DOHH2 (cell line): ENCODE results near the gene ST3GAL3.

Experiments used
- H3F3A ChIP-seq: fragments of 200-600 bp; sonication (generic), shearing (Covaris generic); 2 replicates; pipeline ENCODE4 v1.6.0; 2016; ENCODE audit warnings: antibody characterized with exemption, mild to moderate bottlenecking; ENCODE audit not compliant: control insufficient read depth, insufficient read depth
- H3K27ac ChIP-seq: fragments of 200-600 bp; sonication (generic); 2 replicates; pipeline ENCODE4 v1.5.1; 2014; ENCODE audit warnings: low read depth, mild to moderate bottlenecking, low read length, moderate library complexity
- H3K27me3 ChIP-seq: fragments of 200-600 bp; sonication (generic); 2 replicates; pipeline ENCODE4 v1.6.1; 2014; ENCODE audit warnings: mild to moderate bottlenecking, low read length, mixed read lengths; ENCODE audit not compliant: control insufficient read depth
- H3K36me3 ChIP-seq: fragments of 200-600 bp; sonication (generic); 2 replicates; pipeline ENCODE4 v1.6.1; 2014; ENCODE audit warnings: mild to moderate bottlenecking, low read length, moderate library complexity, mixed read lengths; ENCODE audit not compliant: control insufficient read depth
- H3K4me1 ChIP-seq: fragments of 200-600 bp; sonication (generic); 2 replicates; pipeline ENCODE4 v1.6.1; 2014; ENCODE audit warnings: mild to moderate bottlenecking, low read length, mixed read lengths; ENCODE audit not compliant: control insufficient read depth
- H3K4me2 ChIP-seq: fragments of 200-600 bp; sonication (generic); 2 replicates; pipeline ENCODE4 v1.6.0; 2014; ENCODE audit warnings: mild to moderate bottlenecking, low read length, moderate library complexity
- H3K4me3 ChIP-seq: fragments of 200-600 bp; sonication (generic); 2 replicates; pipeline ENCODE4 v1.5.1; 2014; ENCODE audit warnings: mild to moderate bottlenecking, low read length, mixed read lengths
- H3K79me2 ChIP-seq: fragments of 200-600 bp; sonication (generic); 2 replicates; pipeline ENCODE4 v1.6.1; 2014; ENCODE audit warnings: mild to moderate bottlenecking, low read length, mixed read lengths; ENCODE audit not compliant: control insufficient read depth
- H3K9me2 ChIP-seq: fragments of 200-600 bp; sonication (generic); replicated peaks from 2 replicates; pipeline ENCODE4 v1.6.1; 2014; ENCODE audit warnings: mild to moderate bottlenecking, low read length, mixed read lengths; ENCODE audit not compliant: control insufficient read depth
- H3K9me3 ChIP-seq: fragments of 200-600 bp; sonication (generic); 2 replicates; pipeline ENCODE4 v1.6.1; 2014; ENCODE audit warnings: antibody characterized with exemption, low read length, mixed read lengths; ENCODE audit not compliant: control insufficient read depth, insufficient read depth
- H4K20me1 ChIP-seq: fragments of 200-600 bp; sonication (generic); 2 replicates; pipeline ENCODE4 v1.6.0; 2014; ENCODE audit warnings: low read depth, mild to moderate bottlenecking, antibody characterized with exemption, low read length, moderate library complexity; ENCODE audit not compliant: control insufficient read depth, insufficient read depth
- CTCF ChIP-seq: fragments of 200-600 bp; sonication (generic); IDR thresholded peaks from one replicate; pipeline ENCODE4 v1.5.1; 2014; ENCODE audit warnings: antibody characterized with exemption, mild to moderate bottlenecking, low read depth, low read length; ENCODE audit not compliant: poor library complexity, severe bottlenecking
- EZH2phosphoT487 ChIP-seq: fragments of 200-600 bp; sonication (generic); IDR thresholded peaks from 2 replicates; pipeline ENCODE4 v1.6.1; 2017; ENCODE audit warnings: borderline replicate concordance, mild to moderate bottlenecking, antibody characterized with exemption, low read length, moderate library complexity, mixed read lengths

The ST3GAL3 gene

GRCh38 chr1:43766086-43766784, 58.9 kb downstream of the ST3GAL3 start:
- peaks cover 3% of the 10 kb centered on the region; the same call in 1 of the 2 replicates for H3F3A ChIP-seq
- H3K9me3 ChIP-seq, result no peaks in the 10 kb centered on the region
- H3K4me2 ChIP-seq, result no peak overlapping the region
- H3K27ac ChIP-seq, result no peak overlapping the region
- no peaks in the 10 kb centered on the region for H3K79me2 ChIP-seq
- H3K4me3 ChIP-seq, result no peak overlapping the region
- H3K27me3 ChIP-seq, result no peaks in the 10 kb centered on the region
- peaks cover 11% of the 10 kb centered on the region for H3K4me1 ChIP-seq
- H3K36me3 ChIP-seq, result no peaks in the 10 kb centered on the region
- H3K9me2 ChIP-seq, result no peaks in the 10 kb centered on the region
- TF ChIP-seq CTCF, result no peak
- TF ChIP-seq EZH2phosphoT487, result no peak
- no peaks in the 10 kb centered on the region for H4K20me1 ChIP-seq

DNA sequence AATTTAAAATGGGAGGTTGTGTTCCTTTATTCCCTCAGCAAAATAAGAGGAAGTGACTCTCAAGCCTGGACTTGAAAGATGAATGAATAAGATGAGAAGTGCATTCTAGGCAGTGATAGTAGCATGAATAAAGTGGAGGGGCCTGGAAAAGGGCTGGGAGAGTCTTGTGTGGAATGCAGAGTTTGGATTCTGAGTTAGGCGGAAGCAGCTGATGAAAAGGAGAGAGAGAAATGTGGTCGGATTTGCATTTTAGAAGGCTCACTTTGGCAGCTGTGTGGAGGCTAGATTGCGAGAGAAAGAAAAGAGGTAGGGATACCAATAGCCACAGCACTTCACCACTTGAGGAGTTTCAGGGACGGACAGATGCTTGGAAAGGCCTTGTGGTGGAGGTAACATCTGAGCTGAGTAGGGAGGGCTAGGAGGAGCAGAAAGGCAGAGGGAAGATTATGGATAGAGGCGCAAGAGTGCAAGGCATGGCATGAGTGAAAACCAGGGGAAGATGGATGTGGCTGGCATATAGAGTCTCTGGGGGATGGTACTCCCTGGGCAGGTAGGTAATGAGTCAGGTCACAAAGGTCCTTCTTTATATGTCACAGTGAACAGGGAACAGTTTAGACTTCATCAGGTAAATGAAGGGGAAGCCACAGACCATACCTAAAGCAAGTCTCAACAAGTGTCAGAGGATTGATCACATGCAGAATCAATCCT, 59.6 kb downstream of the ST3GAL3 start:
- Histone ChIP-seq H3K27ac (no peak overlapping the region), H3K79me2 (no peaks in the 10 kb centered on the region), H3K9me3 (no peaks in the 10 kb centered on the region), H3K4me1 (peaks cover 11% of the 10 kb centered on the region), H3K36me3 (no peaks in the 10 kb centered on the region), H3F3A (peaks cover 3% of the 10 kb centered on the region; the same call in 1 of the 2 replicates), H3K27me3 (no peaks in the 10 kb centered on the region), H3K4me3 (no peak overlapping the region), H3K4me2 (no peak overlapping the region), H3K9me2 (no peaks in the 10 kb centered on the region), H4K20me1 (no peaks in the 10 kb centered on the region)
- TF ChIP-seq CTCF (no peak), EZH2phosphoT487 (no peak)

DNA sequence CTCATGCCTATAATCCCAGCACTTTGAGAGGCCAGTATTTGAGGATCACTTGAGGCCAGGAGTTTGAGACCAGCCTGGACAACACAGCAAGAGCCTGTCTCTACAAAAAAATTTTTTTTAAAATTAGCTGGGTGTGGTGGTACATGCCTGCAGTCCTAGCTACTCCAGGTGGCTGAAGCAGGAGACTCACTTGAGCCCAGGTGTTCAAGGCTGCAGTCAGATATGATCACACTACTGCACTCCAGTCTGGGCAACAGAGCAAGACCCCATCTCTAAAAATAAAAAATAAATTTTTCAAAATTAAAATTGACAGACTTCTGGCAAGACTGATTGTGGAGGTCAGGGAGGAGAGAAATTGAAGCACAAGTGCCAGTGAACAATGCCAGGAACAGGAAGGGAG, 60.8 kb downstream of the ST3GAL3 start:
- no peaks in the 10 kb centered on the region for H4K20me1 ChIP-seq
- H3K27me3 ChIP-seq, result no peaks in the 10 kb centered on the region
- H3K79me2 ChIP-seq, result no peaks in the 10 kb centered on the region
- no peak overlapping the region for H3K4me3 ChIP-seq
- no peak overlapping the region for H3K27ac ChIP-seq
- H3F3A ChIP-seq, result no peaks in the 10 kb centered on the region
- no peak for TF ChIP-seq CTCF
- no peak for TF ChIP-seq EZH2phosphoT487
- H3K36me3 ChIP-seq, result no peaks in the 10 kb centered on the region
- no peaks in the 10 kb centered on the region for H3K9me2 ChIP-seq
- H3K4me1 ChIP-seq, result peaks cover 11% of the 10 kb centered on the region
- no peaks in the 10 kb centered on the region for H3K9me3 ChIP-seq
- no peak overlapping the region for H3K4me2 ChIP-seq
